Skeletal muscle tissue (tissue), 4 donors: ENCODE data around the gene KCNJ12. TPM values are rescaled to one million over a fixed set of nuclear protein-coding genes. Genes with fewer than 3 reads are reported as not detected.
A peak's percentile ranks its signal among the peaks of the same experiment; 100 is the strongest.

Source experiments
- H3K27ac ChIP-seq: one replicate; pipeline ENCODE4 v1.7.0; 2013; ENCODE audit warnings: mild to moderate bottlenecking, low read depth, low read length, inconsistent platforms
- H3K27me3 ChIP-seq, 3 donors: one replicate each; pipeline ENCODE4 v1.7.0; 2013; ENCODE audit warnings: low read length in 3 of 3; ENCODE audit not compliant: control insufficient read depth in 3 of 3, insufficient read depth in 3 of 3
- H3K36me3 ChIP-seq, 3 donors: one replicate each; pipeline ENCODE4 v1.7.0; 2013; ENCODE audit warnings: low read length in 3 of 3; ENCODE audit not compliant: control insufficient read depth in 3 of 3, insufficient read depth in 3 of 3
- H3K4me1 ChIP-seq, 3 donors: one replicate each; pipeline ENCODE4 v1.7.0; 2013; ENCODE audit warnings: low read length in 3 of 3, mild to moderate bottlenecking in 3 of 3; ENCODE audit not compliant: control insufficient read depth in 3 of 3, insufficient read depth in 3 of 3
- H3K4me3 ChIP-seq, 3 donors: one replicate each; pipeline ENCODE4 v1.7.0; 2013; ENCODE audit warnings: low read length in 3 of 3
- H3K9ac ChIP-seq, 3 donors: one replicate each; pipeline ENCODE4 v1.7.0; 2013; ENCODE audit warnings: low read length in 3 of 3, mild to moderate bottlenecking in 3 of 3, moderate library complexity in 2 of 3, low read depth in 1 of 3
- H3K9me3 ChIP-seq, 3 donors: one replicate each; pipeline ENCODE4 v1.7.0; 2013; ENCODE audit warnings: low read length in 3 of 3; ENCODE audit not compliant: control insufficient read depth in 3 of 3
- total RNA-seq: library from RNA; depleted of rRNA; stranded (reverse); fragments of >200 nt; gene quantifications from one replicate; pipeline ENCODE4 v1.2.3, GENCODE V29; 2014
- donor health status: Osteomylitis.

KCNJ12 gene
- total RNA-seq, 1 donor from 2014 or later: 14.6 TPM

GRCh38 chr17:21457051-21458026, 81.2 kb downstream of the KCNJ12 start:
- no peaks in the 10 kb centered on the region for H3K9me3 ChIP-seq
- no peaks in the 10 kb centered on the region for H3K36me3 ChIP-seq
- H3K9ac ChIP-seq: peak overlapping the region in 1 of 3 donors; percentile 64
- no peak overlapping the region for H3K27ac ChIP-seq
- H3K27me3 ChIP-seq: no peaks in the 10 kb centered on the region
- peak overlapping the region in 1 of 3 donors; percentile 17 for H3K4me3 ChIP-seq
- peaks cover 10 to 13% (median 13%) of the 10 kb centered on the region in 3 donors for H3K4me1 ChIP-seq

GRCh38 chr17:21458054-21458453, 81.9 kb downstream of the KCNJ12 start:
- Histone ChIP-seq H3K9ac (no peak overlapping the region), H3K36me3 (no peaks in the 10 kb centered on the region), H3K27ac (no peak overlapping the region), H3K9me3 (no peaks in the 10 kb centered on the region), H3K4me3 (no peak overlapping the region), H3K4me1 (peaks cover 5 to 8% (median 8%) of the 10 kb centered on the region in 3 donors), H3K27me3 (peaks cover 2 to 3% (median 3%) of the 10 kb centered on the region in 3 donors)

GRCh38 chr17:21459536-21459935, 83.4 kb downstream of the KCNJ12 start:
- no peaks in the 10 kb centered on the region for H3K9me3 ChIP-seq
- H3K4me3 ChIP-seq: no peak overlapping the region
- no peaks in the 10 kb centered on the region for H3K36me3 ChIP-seq
- peaks cover 6 to 9% (median 7%) of the 10 kb centered on the region in 3 donors for H3K4me1 ChIP-seq
- H3K9ac ChIP-seq: no peak overlapping the region
- H3K27ac ChIP-seq: no peak overlapping the region
- peaks cover 3 to 12% (median 9%) of the 10 kb centered on the region in 3 donors for H3K27me3 ChIP-seq

- H3K9me3 ChIP-seq: no peaks in the 10 kb centered on the region
- H3K27ac ChIP-seq: no peak overlapping the region
- H3K27me3 ChIP-seq: peaks cover 3 to 14% (median 9%) of the 10 kb centered on the region in 3 donors
- H3K4me1 ChIP-seq: peaks cover 6 to 9% (median 7%) of the 10 kb centered on the region in 3 donors
- H3K4me3 ChIP-seq: no peak overlapping the region
- no peak overlapping the region for H3K9ac ChIP-seq
- H3K36me3 ChIP-seq: no peaks in the 10 kb centered on the region
These were observed 84.2 kb downstream of the KCNJ12 start for GRCh38 chr17:21460358-21460757.

GRCh38 chr17:21462237-21462636, 86.1 kb downstream of the KCNJ12 start:
- H3K9ac ChIP-seq: no peak overlapping the region
- peaks cover 3 to 8% (median 5%) of the 10 kb centered on the region in 3 donors for H3K4me1 ChIP-seq
- no peak overlapping the region for H3K4me3 ChIP-seq
- no peaks in the 10 kb centered on the region for H3K36me3 ChIP-seq
- H3K27me3 ChIP-seq: peaks cover 3 to 14% (median 9%) of the 10 kb centered on the region in 3 donors
- H3K27ac ChIP-seq: no peak overlapping the region
- H3K9me3 ChIP-seq: no peaks in the 10 kb centered on the region

- no peak overlapping the region for H3K4me3 ChIP-seq
- H3K9me3 ChIP-seq: no peaks in the 10 kb centered on the region
- no peak overlapping the region for H3K9ac ChIP-seq
- H3K27ac ChIP-seq: no peak overlapping the region
- H3K4me1 ChIP-seq: peaks cover 0 to 4% (median 2%) of the 10 kb centered on the region in 3 donors
- H3K36me3 ChIP-seq: no peaks in the 10 kb centered on the region
- peaks cover 3 to 14% (median 12%) of the 10 kb centered on the region in 3 donors for H3K27me3 ChIP-seq
These were observed 87.1 kb downstream of the KCNJ12 start for GRCh38 chr17:21463204-21463661.

GRCh38 chr17:21463779-21464407, 87.7 kb downstream of the KCNJ12 start:
- peaks cover 0 to 4% (median 2%) of the 10 kb centered on the region in 3 donors for H3K4me1 ChIP-seq
- H3K9ac ChIP-seq: no peak overlapping the region
- H3K9me3 ChIP-seq: no peaks in the 10 kb centered on the region
- no peak overlapping the region for H3K27ac ChIP-seq
- no peak overlapping the region for H3K4me3 ChIP-seq
- H3K36me3 ChIP-seq: no peaks in the 10 kb centered on the region
- peaks cover 3 to 14% (median 12%) of the 10 kb centered on the region in 3 donors for H3K27me3 ChIP-seq

- Histone ChIP-seq H3K9me3 (no peaks in the 10 kb centered on the region), H3K4me3 (no peak overlapping the region), H3K36me3 (no peaks in the 10 kb centered on the region), H3K27ac (no peak overlapping the region), H3K4me1 (peaks cover 0 to 4% (median 2%) of the 10 kb centered on the region in 3 donors), H3K27me3 (peaks cover 3 to 14% (median 12%) of the 10 kb centered on the region in 3 donors), H3K9ac (no peak overlapping the region)
These were observed 88.5 kb downstream of the KCNJ12 start for GRCh38 chr17:21464611-21465021.

- Histone ChIP-seq H3K27me3 (peaks cover 3 to 14% (median 12%) of the 10 kb centered on the region in 3 donors), H3K9me3 (no peaks in the 10 kb centered on the region), H3K4me1 (peaks cover 0 to 4% (median 2%) of the 10 kb centered on the region in 3 donors), H3K9ac (no peak overlapping the region), H3K36me3 (no peaks in the 10 kb centered on the region), H3K4me3 (no peak overlapping the region), H3K27ac (no peak overlapping the region)
These were observed 90.4 kb downstream of the KCNJ12 start for GRCh38 chr17:21466550-21466949.
